ENCODE measurements around the gene AGPAT2.
"Not testable (repeated sequence)": the region's sequence is repeated elsewhere in the genome, so short reads cannot be mapped to it uniquely, and the experiment has no call there.

- not testable (repeated sequence) for TF ChIP-seq EZH2 (IDR thresholded peaks at IDR 0.05; ENCODE audit: borderline replicate concordance); CTCF (IDR thresholded peaks at IDR 0.05; ENCODE audit: poor library complexity)
Observed at GRCh38 chr9:136704741-136705140, 17.5 kb upstream of the AGPAT2 start.
